ENCODE data around the gene MED12L.

DNA sequence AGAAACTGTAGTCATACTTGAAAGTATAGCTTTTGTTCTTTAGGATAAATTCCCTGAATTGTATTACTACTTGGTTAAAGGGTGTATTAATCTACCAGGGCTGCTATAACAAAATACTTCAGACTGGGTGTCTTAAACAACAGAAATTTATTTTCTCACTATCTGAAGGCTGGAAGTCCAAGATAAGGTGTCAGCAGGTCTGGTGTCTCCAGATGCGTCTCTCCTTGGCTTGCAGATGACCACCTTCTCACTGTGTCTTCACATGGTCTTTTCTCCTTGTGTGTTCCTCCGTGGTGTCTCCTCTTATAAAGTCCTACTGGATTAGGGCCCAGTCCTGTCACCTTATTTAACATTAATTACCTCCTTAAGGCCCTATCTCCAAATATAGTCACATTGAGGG, 33.7 kb downstream of the MED12L start:
- TF ChIP-seq, protein P1, sequence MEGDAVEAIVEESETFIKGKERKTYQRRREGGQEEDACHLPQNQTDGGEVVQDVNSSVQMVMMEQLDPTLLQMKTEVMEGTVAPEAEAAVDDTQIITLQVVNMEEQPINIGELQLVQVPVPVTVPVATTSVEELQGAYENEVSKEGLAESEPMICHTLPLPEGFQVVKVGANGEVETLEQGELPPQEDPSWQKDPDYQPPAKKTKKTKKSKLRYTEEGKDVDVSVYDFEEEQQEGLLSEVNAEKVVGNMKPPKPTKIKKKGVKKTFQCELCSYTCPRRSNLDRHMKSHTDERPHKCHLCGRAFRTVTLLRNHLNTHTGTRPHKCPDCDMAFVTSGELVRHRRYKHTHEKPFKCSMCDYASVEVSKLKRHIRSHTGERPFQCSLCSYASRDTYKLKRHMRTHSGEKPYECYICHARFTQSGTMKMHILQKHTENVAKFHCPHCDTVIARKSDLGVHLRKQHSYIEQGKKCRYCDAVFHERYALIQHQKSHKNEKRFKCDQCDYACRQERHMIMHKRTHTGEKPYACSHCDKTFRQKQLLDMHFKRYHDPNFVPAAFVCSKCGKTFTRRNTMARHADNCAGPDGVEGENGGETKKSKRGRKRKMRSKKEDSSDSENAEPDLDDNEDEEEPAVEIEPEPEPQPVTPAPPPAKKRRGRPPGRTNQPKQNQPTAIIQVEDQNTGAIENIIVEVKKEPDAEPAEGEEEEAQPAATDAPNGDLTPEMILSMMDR (IDR thresholded peaks at IDR 0.05), result no peak
- TF ChIP-seq POLR2A (IDR thresholded peaks at IDR 0.05), result no peak

Measured in esophagus squamous epithelium (tissue), 4 donors.